SK-N-SH (cell line): ENCODE data around the gene RASIP1.

Experiments
- TAF1 ChIP-seq: IDR thresholded peaks from 2 replicates; pipeline ENCODE4 v1.6.1; 2012; ENCODE audit warnings: low read depth, mild to moderate bottlenecking, low read length, moderate library complexity, borderline replicate concordance
- YY1 ChIP-seq: IDR thresholded peaks from 2 replicates; pipeline ENCODE4 v1.4.0; 2012; ENCODE audit warnings: low read depth, mild to moderate bottlenecking

DNA sequence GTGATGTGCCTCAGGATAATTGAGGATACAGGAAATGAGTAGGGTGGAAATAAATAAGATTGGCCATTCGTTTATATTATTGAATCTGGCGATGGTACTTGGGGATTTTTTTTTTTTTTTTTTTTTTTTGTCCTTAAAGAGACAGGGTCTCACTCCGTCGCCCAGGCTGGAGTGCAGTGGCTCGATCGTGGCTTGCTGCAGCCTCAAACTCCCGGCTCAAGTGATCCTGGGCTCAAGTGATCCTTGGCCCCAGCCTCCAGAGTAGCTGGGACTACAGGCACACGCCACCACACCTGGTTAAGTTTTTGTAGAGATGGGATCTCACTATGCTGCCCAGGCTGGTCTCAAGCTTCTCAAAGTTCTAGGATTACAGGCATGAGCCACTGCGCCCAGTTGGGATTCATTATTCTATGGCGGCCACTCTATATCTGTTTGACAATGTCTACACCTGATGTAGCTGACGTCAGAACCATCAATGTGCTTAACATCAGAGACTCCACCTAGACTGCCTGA is 18.2 kb downstream of the RASIP1 start:
- no peak for TF ChIP-seq YY1
- TF ChIP-seq TAF1, result no peak
